HuH-7 (cell line): ENCODE results near the gene ODAD3.

Source experiments
- DNase-seq: peaks from one replicate; pipeline ENCODE4 v3.0.0; 2011; ENCODE audit warnings: low spot score

ODAD3 gene

DNA sequence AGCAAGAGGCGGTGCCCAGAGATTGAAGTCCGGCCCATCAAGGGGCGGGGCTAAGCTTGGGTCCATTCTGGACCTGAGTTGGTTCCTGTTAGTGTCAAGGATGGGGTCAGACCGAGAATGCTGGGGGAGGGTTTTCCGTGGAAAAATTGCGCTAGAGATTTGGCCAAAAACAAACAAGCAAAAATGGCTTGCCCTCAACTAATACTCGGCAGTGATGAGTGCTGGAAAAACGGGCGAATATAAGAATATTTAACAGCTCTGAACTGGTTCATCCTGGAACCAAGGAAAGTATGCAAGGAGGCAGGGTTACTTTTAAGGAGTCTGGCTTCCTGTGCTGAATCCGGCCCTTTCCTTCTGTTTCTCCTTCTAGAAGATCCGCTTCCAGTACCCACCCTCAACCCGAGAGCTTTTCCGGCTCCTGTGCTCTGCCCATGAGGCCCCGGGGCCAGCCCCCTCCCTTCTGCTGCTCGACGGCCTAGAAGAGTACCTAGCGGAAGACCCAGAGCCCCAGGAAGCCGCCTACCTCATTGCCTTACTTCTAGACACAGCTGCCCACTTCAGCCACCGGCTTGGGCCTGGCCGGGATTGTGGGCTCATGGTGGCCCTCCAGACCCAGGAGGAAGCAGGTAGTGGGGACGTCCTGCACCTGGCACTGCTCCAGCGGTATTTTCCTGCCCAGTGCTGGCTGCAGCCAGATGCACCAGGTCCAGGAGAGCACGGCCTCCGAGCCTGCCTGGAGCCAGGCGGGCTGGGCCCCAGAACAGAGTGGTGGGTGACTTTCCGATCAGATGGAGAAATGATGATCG lies 59.6 kb downstream of the ODAD3 start:
- DNase-seq: no peak

DNA sequence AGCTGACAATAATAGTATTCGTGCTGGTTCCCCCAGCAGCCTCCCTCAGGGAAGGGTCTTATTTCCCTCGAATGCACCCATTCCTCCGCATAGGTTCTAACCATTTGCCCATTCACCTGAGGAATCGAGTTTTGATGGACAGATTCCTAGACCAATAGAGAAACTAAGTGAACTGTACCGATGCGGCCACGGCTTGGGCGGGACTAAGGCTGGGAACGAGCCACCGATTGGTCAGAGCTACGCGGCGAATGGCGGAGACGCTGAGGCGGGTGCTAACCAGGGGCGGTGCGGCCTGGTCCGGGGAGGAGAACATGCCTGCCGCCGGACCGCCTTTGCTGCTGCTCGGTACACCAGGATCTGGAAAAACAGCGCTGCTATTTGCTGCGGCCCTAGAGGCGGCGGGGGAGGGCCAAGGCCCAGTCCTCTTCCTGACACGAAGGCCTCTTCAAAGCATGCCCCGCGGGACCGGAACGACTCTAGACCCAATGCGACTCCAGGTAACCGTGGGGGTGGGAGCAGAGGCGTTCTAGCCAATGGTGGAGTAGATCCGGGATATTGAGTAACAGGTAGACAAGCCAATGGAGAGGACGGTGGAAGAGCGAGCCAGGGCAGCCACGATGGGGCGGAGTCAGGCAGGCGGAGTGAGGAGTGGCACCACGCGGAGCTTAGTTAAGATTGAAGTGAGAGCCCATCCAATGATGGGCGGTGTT lies 60.3 kb downstream of the ODAD3 start, which contains the start of gene SWSAP1:
SWSAP1 (plus strand) TSS at position 234 of the 710 bp plus-strand sequence; CDS start at position 249, 15 bp downstream.
- DNase-seq: peak; percentile 99

DNA sequence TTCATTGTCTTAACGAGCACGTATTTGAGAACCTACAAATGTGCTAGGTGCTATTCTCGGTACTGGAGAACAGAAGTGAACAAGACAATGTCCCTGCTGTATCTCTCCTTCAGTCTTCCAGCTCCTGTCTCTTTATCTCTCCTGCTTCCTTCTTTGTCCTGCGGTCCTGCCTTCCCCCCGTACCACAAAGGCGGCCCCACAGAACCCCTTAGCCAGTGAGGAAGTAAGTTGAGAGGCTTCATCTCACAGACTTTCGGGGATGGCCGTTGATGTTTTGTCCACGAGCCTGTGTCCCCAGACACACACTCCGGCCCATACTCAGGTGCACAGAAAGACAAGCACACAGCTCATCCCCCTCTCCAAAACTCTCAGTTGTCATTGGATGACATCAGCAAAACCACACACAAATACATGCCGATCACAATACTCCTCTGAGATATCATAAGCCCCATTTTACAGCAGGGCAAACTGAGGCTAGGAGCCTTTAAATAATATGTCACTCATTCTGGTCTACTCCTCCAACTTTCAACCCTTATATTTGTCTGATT lies 61.0 kb downstream of the ODAD3 start:
- DNase-seq: no peak

DNA sequence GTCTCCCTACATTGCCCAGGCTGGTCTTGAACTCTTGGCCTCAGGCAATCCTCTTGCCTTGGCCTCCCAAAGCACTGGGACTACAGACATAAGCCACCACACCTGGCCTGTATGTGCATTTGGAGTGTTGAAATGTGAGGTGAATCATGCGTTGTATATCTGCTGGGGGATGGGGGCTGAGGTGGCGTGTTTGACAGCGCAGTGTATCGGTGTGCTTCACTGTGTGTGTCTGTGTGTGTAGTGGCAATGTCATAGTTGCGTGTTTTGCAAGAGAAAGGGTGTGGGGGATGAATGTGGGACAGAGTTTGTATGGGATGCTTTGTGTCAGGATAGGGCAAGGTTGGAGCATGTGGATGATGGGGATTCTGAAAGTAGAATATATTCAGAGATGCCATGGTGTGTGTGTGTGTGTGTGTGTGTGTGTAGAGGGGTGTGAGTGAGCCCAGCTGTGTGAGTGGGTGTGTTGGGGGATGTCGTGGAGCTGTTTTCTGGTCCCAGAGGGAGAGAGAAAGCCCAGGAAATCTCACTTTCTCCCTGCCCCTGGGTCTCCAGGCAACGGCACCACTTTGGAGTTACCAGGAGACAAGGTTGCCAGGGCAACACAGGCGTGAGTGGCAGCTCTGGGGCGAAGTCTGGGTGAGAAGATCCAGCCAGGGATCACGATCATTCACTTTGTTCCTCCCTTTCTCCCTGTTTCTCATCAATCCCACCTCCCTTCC lies 61.6 kb downstream of the ODAD3 start:
- DNase-seq: no peak

DNA sequence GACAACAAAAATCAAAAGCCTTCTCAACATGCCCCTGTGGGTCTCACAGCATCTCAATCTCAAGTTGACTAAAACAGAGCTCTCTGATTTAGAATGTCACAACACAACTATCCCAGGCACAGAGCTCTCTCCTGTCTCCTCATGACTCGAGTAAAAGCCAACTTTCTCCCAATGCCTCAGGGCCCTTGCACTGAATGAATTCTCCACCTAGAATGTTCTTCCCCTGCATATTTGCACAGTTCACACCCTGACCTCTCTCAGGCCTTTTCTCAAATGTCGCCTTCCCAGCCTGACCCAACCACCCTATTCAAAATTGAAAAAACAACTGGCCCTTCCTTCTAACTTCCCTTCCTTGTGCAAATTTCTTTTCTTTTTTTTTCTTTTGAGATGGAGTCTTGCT lies 64.2 kb downstream of the ODAD3 start:
- DNase-seq: no peak
